NCI-H2227 treated with DMSO at 0.1 percent for 48 hours (cell line): Measurements from ENCODE around the gene TMEM222.

Experiments
- DNase-seq: peaks from one replicate; lab custom pipeline; 2025; lab: John Stamatoyannopoulos, UW

TMEM222 gene

DNA sequence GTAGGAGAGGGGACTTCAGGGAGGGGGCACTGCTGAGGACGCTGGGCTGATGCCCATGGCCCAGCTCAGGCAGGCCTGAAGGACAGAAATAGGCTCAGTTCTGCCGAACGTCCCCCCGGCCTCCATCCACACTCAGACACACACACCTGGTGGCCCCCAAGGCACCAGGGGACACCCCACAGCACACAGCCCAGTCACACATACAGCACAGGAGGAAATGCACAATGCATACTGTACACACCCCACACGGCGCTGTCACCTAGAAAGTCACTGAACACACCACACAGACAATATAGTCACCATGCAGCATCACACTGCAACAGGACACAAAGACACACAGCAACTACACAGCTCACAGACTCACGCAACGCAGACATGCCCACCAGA, 20.4 kb downstream of the TMEM222 start:
- no peak for DNase-seq

DNA sequence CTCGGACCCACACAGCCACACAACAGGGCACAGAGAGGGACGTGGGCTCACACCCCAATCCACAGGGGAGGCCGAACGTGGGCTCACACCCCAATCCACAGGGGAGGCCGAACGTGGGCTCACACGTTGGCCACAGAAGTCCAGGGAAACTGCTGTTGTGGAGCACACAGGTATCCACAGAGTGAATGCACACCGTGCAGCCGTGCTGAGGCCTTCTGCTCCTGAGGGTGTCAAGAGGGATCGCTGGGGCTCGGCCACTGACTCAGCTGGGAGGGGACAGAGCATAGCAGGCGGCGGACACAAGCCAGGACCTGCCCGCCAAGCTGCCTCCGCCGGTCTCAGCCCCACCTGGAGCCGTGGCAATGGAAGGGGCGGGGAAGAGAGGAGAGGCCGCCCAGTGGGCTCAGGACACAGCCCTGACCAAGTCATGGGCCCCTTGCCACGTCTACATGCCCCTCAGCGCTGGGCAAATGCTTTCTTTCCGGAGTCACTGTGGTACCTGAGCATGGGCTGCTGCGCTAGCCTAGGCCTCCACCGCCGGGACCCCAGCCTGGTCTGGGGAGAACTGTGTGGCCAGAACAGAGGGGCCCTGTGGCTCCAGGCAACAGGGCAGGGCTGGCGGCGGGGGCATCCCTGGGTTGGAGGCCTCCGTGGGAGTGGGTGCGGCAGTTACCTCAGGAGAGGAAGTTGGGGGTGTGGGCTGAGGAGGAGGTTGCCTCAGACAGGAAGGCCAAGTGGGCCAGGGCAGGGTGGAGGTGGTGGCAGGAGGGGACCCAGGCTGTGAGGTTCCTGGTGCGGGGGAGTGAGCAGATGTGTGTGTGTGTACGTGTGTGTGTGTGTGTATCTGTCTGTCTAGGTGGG, 21.0 kb downstream of the TMEM222 start:
- no peak for DNase-seq

DNA sequence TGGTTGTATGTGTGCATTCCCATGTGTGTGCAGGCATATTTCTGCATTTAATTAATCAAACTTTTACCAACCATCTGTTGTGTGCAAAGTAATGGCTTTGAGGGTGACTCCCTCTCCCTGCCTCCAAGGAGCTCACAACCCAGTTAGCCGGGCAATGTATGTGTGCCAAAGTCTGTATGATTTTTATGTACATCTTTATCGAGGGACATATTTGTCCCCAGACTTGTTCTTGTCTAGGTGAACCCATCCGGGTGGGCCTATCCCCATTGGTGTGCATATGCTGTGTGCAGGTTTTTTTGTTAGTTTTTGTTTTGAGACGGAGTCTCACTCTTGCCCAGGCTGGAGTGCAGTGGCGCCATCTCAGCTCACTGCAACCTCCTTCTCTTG, 21.7 kb downstream of the TMEM222 start:
- no peak for DNase-seq

DNA sequence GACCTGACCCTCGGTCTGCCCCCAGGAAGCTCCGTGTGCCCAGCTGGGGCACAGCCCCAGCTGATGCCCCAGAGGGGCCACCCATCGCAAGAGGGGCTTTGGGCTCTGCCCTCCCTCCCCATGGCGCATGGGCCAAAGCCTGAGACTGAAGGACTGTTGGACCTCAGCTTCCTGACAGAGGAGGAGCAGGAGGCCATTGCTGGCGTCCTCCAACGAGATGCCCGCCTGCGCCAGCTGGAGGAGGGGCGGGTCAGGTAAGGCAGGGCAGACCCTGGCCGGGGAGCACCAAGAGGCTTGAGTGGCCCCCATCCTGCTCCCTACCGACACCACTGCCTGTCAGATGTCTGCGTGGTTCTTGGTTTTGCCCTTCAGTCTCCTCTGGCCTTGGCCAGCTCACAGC, 23.3 kb downstream of the TMEM222 start:
- DNase-seq: no peak

DNA sequence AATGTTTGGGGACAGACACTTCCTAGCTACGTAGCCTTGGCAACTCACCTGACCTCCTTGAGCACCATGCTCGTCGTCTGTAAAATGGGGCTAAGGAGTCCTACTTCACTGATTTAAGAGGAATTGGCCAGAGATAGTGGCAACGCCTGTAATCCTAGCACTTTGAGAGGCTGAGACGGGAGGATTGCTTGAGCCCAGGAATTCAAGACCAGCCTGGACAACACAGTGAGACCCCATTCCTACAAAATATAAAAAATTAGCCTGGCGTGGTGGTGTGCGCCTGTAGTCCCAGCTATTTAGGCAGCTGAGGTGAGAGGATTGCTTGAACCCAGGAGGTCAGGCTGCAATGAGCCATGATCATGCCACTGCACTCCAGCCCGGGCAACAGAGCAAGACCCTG, 24.4 kb downstream of the TMEM222 start:
- DNase-seq: no peak

DNA sequence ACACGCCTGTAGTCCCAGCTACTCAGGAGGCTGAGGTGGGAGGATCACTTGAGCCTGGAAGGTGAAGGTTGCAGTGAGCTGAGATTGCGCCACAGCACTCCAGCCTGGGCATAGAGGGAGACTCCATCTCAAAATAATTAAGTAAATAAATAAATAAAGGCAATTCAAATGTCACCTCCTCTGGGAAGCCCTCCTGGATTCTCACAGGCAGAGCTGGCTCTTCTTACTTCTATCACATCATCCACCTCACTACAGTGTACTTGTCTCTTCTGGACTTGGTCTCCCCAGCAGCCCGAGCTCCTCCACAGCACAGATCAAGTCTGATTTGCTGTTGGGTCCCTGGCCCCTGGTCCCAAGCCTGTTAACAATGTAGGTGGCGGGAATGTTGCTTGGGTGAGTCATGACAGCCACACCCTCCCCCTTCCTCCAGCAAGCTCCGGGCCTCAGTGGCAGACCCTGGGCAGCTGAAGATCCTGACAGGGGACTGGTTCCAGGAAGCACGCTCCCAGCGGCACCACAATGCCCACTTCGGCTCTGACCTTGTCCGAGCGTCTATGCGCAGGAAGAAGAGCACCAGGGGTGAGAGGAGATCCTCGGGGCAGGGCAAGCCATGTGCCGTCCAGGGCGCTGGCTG, 25.1 kb downstream of the TMEM222 start:
- DNase-seq: no peak

DNA sequence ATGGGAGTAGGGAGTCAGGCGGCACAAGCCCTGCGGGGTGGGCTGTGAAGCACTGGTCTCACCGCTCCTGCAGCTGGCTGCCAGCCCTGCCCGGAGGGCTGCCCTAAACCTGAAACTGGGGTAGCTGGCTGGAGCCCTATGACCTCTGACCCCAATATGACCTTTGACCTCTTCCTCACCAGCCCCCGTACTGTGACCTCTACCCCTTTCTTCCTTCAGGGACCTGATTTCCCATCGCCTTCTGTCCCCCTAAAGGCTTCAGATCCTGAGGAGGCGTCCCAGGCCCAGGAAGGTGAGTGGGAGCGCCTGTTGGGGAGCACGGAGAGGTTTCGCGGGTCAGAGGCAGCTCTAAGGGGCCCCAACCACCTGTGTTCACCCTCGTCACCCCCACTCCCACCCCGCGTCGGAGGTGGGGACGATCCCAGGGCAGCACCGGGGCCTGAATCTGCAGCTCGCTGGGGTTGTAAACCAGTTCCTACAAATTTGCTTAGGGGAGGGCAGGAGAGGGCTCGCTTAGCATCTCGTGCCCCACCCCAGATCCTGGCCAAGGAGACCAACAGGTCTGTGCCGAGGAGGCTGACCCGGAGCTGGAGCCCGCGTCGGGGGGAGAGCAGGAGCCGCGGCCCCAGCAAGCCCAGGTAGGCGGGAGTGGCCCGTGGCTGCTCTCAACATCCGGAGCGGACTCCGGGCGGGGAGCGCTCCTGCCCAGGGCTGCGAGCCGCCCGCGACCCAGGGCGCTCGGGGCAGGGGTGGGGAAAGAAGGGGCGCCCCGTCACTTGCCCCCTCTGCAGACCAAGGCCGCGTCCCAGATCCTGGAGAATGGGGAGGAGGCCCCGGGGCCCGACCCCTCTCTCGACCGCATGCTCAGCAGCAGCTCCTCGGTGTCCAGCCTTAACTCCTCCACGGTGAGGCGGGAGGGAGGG, 27.2 kb downstream of the TMEM222 start:
- DNase-seq: peak; percentile 72

DNA sequence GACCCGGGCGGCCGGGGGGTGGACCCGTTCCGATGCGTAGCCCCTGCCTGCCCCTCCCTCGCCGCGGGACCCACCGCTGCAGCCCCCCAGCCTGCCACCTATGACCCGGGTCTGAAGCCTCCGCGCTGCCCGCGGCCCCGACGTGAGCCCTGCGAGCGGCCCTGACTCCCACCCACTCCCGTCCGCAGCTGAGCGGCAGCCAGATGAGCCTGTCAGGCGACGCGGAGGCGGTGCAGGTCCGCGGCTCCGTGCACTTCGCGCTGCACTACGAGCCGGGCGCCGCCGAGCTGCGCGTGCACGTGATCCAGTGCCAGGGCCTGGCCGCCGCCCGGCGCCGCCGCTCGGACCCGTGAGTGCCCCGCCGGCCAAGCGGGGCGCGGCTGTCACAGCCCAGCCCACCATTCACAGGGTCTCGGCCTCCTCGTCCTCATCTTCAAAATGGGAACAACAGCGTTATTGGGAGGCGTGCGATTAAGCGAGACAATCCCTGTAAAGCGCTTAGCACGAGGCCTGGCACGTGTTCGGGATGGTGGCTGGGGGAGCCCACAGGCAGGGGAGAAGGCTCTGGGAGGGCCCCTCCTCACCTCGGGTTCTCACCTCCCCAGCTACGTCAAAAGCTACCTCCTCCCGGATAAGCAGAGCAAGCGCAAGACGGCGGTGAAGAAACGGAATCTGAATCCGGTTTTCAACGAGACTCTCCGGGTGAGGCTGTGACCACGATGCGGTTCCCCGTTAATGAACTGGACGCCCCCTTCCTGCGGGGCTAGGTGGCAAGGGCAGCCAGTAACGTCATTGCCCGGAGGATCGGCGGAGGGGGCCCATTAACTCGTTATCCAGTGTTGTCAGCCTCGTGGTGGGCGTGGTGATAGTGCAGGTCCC, 28.1 kb downstream of the TMEM222 start:
- DNase-seq: peak; percentile 72

DNA sequence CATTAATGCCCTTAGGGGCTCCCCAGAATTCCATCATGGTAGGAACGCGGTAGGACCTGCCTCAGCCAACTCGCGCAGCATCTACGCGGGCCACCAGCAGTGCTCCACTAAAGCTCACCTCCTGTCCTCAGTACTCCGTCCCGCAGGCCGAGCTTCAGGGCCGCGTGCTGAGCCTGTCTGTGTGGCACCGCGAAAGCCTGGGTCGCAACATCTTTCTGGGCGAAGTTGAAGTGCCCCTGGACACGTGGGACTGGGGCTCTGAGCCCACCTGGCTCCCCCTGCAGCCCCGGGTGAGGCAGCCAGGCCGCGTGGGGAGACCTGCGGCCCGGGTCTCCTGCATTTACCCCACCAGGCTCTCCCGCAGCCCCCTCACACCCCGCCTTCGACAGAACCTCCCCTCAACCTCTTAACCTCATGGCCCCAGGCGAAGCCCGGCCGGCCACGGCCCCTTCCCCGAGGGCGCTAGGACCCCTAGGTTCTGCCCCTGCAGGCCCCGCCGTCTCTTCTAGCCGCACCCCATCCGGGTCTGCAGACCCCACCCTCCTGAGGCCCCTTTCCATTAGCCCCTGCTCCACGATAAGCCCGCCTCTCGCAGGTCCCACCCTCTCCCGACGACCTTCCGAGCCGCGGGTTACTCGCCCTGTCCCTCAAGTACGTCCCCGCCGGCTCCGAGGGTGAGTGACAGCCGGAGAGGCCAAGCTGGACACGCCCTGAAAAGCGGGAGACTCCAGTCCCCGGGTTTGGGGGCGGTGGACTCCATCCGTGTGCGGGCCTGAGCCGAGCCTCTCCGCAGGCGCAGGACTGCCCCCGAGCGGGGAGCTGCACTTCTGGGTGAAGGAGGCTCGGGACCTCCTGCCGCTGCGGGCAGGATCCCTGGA, 28.9 kb downstream of the TMEM222 start:
- no peak for DNase-seq

DNA sequence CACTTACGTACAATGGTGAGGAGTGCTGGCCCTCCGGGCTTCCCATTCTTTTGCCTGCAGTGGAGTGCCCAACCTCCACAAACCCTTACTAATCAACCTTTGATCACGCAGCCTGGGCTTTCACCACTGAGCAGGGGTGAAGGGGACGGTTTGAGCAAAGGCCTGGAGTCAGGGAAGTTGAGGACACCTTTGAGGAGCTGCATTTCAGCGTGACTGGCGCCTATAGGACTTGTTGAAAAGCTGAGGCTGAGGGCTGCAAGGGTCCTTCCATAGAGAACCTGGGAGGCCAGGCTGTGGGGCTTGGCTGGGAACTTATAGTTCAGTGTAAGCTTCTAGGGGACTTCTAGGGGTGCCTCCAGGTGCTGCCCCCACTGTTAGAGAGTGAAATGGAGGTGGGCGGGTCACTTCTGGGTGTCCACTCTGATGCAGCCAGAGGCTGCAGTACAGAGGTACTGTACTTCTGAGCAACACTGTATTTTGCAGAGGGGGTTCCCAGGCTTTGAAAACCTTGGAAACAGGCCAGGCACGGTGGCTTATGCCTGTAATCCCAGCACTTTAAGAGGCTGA, 29.7 kb downstream of the TMEM222 start:
- DNase-seq: no peak

DNA sequence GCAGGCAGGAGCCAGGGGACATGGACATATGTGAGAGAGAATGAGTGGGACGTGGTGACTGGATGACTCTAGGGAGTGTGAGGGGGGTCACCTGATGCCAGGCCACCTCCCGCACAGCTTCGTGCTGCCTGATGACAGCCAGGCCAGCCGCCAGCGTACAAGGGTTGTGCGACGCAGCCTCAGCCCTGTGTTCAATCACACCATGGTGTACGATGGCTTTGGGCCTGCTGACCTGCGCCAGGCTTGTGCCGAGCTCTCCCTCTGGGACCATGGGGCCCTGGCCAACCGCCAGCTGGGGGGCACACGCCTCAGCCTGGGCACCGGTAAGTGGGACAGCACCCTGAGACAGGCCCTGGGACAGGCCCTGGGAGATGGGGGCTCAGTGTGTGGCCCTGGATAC, 31.2 kb downstream of the TMEM222 start:
- DNase-seq: no peak

DNA sequence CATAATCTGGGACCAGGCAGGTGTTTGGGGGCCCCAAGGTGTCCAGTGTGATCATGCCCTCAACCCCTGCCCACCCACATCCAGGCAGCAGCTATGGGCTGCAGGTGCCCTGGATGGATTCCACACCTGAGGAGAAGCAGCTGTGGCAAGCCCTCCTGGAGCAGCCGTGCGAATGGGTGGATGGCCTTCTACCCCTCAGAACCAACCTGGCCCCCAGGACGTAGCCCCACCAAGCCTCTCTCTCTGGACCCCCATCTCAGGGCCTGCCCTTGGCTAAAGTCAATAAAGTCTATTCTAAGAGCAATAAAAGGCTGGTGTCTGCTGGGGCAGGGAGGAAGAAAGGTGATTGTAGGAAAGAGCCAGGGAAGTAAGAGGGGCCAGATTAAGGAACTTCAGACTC, 31.7 kb downstream of the TMEM222 start:
- no peak for DNase-seq

DNA sequence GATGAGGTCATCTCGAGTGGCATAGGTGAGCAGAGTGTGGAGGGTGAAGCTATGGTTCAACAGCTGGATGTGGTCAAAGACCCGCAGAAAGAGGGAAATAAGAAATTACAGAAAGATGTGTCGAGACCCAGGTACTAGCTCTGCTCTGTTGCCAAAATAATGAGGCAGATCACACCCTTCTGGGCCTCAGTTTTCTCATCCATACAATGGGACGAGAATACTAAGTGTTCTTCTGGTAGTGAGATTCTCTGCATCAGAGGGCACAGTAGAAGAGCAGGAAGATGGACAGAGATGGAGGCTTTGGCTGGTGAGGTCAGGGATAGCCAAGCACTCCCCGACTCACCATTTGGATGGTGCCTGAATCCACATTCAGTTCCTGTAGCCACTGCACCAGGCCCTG, 33.7 kb downstream of the TMEM222 start:
- no peak for DNase-seq

DNA sequence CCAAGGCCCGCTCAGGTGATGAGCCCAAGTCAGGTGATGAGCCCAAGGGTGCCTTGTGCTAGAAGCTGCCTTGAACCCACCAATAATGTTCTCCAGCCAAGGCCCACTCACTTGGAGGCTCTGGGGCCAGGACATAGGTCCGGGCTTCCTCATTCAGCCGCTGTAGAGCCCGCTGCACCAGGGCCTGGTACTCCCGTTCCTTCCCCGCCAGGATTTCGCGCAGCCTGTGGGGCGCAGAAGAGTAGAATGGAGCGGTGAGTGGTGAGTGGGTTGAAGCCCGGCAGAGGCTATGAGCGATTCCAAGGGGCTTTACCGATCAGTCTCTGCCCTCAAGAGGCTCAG, 34.3 kb downstream of the TMEM222 start:
- no peak for DNase-seq

DNA sequence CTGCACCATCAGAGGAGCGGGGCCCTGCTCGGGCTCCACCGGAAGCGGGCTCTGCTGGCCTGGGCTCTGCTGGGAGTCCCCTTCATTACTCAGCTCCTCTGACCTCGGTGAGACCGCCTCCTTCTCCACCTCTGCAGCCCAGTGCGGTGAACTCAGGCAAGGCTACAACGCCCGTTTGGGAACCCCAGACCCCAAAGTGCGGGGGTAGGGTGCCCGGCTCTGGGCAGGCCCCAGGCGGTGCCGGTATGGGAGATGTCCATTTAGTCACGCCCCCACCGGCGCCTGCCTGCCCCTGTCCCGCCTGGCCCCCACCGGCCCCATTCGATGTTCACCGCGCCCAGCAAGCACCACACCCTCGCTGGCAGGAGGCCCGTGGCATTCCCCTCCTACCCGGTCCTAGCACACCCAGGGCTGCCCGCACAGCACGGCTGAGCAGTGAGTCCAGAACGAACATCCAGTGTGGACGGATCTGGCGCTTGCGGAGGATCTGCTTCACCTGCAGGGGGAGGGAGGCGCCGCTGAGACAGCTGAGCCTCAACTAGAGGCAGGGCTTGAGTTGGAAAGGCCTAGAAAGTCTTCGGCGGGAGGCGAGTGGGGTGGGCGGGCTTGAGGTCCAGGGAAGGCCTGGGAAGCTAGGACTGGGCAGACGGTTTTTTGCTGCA, 34.8 kb downstream of the TMEM222 start:
- no peak for DNase-seq

DNA sequence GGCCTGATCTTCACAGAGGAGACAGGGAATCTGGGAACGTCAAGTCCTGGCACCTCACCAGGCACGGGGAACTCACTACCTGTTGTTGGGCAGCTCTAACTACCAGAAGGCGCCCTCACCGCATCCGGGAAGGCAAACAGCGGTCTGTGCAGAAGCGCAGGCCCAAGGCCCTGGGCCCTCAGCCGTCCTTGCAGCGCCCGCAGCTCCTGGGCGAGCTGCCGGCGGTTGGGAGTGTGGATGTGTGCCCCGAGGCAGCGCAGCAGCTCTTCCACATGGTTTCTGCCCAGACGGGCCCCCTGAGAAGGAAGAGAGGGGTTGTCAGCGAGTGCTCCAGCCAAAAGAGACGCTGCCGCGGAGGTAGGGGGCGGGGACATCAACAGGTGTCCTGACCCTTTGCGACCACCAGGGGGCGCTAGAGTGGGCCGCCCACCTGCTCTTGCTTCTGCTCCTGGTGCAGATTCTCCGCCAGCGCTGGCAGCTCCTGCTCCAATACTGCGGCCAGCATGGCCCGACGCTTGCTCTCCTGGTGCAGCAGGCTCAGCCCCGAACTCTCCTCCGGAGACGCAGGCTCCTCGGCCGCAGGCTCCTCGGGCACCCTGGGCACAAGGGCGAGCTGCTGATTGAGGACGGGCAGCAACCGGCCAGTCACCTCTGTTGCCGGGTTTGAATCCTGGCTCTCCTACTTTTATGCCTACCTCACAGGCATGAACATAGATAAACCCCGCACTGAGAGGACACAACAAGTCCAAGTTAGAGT, 35.5 kb downstream of the TMEM222 start:
- DNase-seq: no peak

DNA sequence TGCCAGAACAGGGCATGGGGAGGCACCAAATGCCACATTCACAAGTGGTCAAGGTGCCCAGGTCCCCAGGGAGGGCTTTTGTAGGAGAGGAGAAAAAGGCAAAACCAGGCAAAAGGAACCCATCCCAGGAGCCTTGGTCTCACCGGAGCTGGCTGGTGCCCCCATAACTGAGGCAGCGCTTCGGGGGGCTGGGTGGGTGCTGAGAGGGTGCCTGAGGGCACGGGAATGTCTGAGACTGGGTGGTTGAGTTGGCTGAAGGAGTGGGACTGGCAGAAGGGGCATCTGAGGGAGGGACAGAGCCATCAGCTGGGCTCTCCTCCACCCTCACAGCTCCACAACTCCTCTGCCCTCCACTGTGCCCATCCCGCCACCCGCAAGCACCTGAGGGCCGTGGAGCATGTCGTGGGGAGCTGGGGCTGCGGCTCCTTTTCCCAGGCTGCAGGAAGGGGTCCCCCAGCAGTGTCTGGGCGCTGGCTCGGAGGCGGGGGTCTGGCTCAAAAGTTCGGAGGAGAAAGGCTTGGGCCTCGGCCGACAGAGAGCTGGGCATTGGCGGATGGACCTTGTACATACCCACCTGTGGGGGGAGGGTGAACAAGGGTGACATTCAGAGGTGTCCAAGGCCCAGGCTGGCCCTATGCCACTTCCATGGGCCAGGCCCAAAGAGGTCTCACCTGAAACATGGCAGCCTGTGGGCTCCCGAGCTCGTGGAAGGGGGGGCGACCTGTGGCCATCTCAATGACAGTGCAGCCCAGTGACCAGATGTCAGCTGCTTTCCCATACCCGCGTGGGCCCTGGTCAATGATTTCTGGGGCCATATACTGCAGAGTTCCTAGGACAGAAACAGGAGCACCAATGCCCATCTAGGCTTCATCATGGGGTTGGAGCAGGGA, 36.3 kb downstream of the TMEM222 start:
- no peak for DNase-seq

DNA sequence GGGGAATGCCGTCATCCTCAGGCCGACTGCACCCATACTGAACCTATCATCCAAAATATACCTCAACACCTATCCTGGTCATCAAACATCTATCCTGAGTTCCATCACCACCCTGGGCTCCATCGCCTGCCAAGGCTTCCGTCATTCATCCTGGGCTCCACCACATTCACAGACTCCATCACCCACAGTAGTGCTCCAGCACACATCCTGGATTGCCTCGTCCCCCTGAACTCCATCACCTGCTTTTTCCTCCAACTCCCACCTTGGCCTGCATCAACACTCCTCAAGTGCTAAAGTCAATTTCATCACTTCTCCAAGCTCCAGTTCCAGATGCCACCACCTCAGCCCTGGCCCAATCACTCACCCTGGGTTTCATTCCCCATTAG, 37.0 kb downstream of the TMEM222 start:
- no peak for DNase-seq
